Stimulated activated CD8-positive, alpha-beta memory T cell treated with anti-CD3 and anti-CD28 coated beads, Interleukin-4, amount 100 ng/mL, for 48 hours (primary cell): ENCODE data around the gene TBL1Y.
"Not testable (repeated sequence)": the region's sequence is repeated elsewhere in the genome, so short reads cannot be mapped to it uniquely, and the experiment has no call there.

ENCODE experiments used
- DNase-seq: peaks from one replicate; pipeline ENCODE4 v3.0.0-alpha.2; 2020

Gene TBL1Y

GRCh38 chrY:6974971-6975370 lies 64.5 kb downstream of the TBL1Y start:
- no peak for DNase-seq

- DNase-seq, result no peak
These were observed 67.3 kb downstream of the TBL1Y start for GRCh38 chrY:6977783-6978182.

DNA sequence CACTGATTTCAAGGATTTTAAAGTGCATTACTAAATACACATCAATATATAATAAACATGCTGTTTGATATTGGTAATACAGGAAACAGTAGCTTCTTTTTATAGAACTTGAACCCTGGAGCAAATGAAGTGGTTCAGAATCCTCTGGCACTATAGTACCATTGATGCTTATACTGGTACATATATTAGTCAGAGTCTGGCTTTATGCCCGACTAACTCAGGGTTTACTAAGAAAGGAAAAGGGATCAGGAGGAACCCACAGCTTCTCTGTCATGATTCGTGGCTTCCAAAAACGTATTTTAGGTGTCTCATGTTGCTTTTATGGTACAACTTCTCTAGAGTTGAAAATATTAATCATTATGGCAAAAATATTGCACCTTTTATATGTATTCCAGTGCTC lies 72.7 kb downstream of the TBL1Y start:
- DNase-seq, result no peak

DNA sequence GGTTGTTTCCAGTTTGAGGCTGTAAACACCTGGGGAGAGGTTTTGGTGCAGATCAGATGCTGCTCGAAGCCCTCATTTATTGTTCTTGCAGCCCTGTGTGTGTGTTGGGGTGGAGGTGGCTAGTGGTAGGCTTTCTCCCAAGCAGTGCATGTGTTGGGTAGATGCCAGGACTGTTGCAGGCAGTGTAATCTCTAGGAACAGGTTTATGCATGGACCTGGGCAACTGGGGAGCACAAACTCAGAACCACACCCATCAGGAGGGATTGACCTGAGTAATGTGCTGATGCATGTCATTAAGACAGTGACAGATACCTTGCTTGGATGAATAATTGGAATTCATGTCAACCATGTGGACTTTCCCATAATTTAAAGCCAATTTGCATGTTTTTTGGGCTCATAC lies 77.3 kb downstream of the TBL1Y start:
- no peak for DNase-seq

DNA sequence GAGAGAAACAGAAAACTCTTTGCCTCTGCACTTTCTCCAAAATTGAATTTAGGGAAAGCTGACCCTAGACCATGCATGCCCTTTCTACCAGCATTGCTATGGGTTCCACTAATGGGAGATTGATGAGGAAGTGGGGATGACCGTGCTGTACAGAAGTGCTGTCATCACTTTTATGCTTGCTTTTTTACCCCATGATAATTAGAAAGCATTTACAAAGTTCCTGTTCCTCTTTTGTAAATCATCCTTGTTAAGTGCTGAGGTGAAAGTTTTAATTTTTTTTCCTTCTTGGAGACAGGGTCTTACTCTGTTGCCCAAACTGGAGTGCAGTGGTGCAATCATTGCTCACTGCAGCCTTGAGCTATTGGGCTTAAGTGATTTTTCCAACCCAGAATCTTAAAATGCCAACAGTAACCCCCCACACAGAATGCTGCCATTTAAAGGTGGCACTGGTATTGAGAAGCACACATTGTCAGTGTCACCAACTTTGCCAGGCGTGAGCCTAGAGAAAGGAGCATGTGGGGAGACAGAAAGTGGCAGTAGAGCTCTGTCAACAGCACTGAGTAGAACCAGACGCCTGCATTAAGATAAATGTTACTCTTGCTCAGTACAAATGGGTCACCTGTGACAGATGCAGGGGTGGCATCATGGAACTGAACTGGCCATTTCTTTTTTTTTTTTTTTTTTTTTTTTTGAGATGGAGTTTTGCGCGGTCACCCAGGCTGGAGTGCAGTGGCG lies 79.6 kb downstream of the TBL1Y start:
- no peak for DNase-seq

DNA sequence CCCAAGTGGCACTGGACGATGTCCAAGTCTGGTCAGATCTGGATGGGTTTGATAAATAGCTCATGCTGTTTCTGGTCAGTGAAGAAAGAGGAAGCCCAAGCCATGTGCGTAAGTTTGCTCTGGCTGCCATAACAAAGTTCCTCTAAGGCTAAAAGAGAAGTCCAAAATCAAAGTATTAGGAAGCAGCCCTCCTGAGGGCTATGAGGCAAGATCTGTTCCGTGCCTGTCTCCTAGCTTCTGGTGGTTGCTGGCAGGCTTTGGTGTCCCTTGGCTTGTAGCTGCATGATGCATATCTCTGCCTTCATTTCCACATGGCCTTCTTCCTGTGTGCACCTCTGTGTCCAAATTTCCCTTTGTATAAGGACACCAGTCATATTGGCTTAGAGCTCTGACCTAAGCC lies 81.5 kb downstream of the TBL1Y start:
- DNase-seq, result no peak

GRCh38 chrY:6995987-6996386 lies 85.5 kb downstream of the TBL1Y start:
- DNase-seq, result no peak

GRCh38 chrY:6997503-6998066 lies 87.1 kb downstream of the TBL1Y start:
- no peak for DNase-seq

DNA sequence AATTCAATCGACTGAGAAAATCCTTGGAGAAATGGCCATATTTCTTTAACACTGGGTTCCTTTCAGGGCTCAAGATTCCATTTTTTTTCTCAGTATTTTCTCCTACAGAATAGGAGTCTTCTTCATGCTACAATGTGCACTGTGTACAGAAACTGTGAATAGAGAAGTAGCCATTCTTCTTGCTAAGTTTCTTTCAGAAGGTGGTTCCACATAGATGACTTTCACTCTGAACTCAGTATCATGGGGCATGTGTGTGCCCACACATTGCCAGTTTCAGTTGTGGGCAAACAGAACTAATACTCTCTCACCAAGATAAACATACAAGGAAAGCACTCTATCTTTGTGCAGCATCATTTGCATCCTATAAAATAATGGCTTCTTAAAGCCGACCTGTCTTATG lies 89.4 kb downstream of the TBL1Y start:
- DNase-seq, result no peak

DNA sequence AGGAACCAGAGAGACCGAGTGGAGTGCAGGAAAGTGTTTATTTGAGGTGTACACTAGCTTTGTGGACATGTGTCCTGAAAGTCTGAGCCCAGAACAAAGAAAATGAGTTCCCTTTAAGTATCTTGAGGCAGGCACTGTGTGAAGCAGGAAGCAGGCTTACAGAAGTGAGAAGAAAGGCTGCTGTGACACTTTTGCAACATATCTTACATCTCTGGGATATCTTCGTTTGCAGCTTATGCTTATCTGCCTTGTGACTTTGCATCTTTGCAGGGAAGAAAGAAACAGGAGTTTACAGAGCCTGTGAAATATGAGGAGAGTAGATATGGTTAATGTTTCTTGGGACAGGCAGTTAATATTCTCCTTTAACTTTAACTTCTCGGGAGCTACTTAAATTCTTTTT lies 92.1 kb downstream of the TBL1Y start:
- DNase-seq, result no peak

DNA sequence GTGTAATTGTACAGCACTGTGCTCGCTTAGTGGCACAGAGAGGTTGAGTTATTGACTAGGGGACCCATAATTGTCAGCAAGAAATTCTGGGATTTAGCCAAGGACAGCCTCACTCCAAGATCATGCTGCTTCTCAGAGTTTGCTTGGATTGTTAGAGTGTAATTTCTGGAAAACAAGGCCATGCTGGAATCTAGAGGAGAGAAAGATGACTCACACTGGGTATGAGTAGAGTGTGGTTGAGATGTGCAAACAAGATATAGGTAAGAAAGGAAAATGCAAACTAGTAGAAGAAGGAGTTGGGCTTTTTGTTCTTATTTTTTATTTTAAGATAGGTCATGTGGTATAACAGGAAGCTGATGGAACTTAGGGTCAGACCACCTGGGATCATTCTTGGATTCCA lies 97.4 kb downstream of the TBL1Y start:
- no peak for DNase-seq

- no peak for DNase-seq
These were observed 98.3 kb downstream of the TBL1Y start for GRCh38 chrY:7008578-7009355.

- no peak for DNase-seq
These were observed 102.6 kb downstream of the TBL1Y start for GRCh38 chrY:7013051-7013450.

DNA sequence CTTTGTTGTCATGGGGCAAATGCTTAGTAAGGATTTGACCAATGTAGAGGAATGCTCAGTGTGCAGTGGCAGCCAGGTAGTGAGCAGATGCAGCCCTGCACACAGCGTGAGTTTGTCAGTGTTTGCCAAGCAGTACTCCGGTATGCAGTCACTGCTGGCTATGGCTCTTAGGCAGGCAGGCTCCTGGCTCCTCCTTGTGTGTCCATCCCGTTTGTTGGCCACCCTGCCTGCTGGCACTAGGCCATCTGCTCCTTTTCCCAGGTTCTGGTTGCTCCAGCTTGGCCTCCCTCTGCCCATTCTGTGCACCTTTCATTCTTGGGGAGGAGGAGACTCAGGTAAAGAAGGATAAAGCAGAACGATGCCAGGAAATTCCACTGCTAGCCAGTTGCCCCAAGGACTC lies 106.0 kb downstream of the TBL1Y start:
- no peak for DNase-seq

DNA sequence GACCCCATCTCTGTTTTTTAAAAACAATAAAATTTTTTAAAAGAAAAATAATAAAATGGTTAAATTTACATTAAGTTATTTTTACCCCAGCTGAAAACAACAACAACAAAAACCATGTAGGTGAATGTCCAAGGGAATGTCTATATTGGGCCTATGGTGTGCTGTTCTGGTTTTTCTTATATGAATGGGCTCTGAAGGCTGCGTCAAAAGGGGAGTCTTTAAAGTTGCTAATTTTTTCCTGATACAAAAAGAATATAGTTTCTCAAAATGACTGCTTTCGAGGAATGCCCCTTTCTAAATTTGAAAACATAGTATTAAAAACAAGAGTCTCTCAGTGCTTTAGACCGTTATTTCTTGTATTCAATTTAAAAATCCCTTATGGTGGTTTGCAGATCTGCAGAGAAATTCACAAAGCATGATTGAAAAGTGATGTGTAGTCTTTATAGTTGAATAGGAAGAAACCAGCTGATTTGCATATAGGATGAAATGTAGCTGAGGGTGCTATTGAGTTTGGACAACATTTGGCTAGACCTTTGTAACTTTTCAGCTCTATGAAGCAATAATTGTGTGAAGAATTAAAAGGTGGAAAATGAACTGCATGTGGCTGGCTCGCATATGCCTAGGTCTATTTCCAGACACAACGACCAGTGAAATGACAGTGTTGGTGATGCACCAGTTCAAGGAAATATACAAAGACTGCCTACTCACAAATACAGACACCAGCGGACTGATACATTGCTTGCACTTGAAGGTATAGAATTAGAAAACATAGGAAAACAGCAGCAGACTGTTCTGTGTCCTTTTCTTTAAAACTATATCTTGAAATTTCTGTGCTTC lies 107.0 kb downstream of the TBL1Y start:
- DNase-seq, result no peak

DNA sequence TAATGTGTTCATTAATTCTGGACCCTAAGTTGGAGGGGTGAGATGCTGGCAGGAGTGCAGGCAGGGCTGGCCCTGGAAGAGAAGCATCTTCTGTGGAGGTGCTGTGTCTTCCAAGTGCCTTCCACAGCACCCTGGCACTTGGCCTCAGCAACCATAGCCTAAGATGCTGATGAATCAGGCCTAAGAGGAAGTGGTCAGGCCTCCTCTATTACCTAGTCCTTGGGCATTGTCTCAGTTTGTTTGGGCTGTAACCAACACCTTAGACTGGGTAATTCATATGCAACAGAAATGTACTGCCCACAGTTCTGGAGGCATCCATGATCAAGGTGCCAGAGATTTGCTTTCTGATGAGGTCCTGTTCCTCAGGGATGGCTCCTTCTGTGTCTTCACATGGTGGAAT lies 128.5 kb downstream of the TBL1Y start:
- no peak for DNase-seq

- DNase-seq, result peak; percentile 21
These were observed 130.2 kb downstream of the TBL1Y start for GRCh38 chrY:7040662-7041061.

DNA sequence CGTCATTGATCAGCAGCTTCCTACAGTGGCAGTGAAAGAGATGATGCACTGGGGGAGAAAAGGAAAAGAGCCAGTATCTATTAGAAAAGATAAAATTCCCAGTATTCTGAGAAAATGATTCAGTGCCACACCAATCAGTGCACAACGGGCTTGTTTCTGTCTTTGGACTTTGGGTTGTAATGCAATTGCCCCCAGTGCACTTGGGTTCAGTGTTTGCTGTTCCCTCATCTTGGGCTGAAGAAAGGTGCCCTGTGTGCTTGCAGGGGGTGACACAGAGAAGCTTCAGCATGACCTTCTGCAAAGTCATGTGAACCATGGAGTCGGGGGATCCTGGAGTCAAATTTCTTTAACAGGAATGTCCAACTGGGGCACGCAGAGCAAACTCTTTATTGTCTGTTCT lies 131.5 kb downstream of the TBL1Y start:
- DNase-seq, result no peak

GRCh38 chrY:7052461-7052860 lies 142.0 kb downstream of the TBL1Y start:
- DNase-seq, result not testable (repeated sequence)

DNA sequence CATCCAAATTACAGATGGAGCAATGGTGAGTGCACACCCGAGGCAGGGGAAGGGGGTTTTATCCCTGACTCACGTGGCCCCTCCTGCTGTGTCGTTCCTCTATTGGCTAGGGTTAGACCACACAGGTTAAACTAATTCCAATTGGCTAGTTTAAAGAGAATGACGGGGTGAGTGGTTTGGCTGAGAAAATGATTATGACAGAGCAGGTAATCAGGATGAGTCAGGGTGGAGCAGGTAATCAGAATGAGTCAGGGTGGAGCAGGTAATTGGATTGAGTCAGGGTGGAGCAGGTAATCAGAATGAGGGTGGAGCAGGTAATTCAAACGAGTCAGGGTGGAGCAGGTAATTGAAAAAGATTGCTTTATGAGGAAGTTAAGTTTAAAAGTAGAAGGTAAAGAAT lies 146.4 kb downstream of the TBL1Y start:
- DNase-seq, result no peak

- DNase-seq, result no peak
These were observed 168.2 kb downstream of the TBL1Y start for GRCh38 chrY:7078725-7079124.

- DNase-seq, result not testable (repeated sequence)
These were observed 170.1 kb downstream of the TBL1Y start for GRCh38 chrY:7080548-7080947.

- DNase-seq, result peak; percentile 80
These were observed 175.1 kb downstream of the TBL1Y start for GRCh38 chrY:7085606-7086005.
